ENCODE results near the gene PATJ.

The PATJ gene

GRCh38 chr1:62084310-62084890 lies 342.1 kb downstream of the PATJ start:
- Histone ChIP-seq H3K79me2 (ENCODE audit: insufficient read depth, low read length) (no peaks in the 10 kb centered on the region), H2AFZ (ENCODE audit: low read depth, low read length) (no peak overlapping the region), H4K20me1 (ENCODE audit: insufficient read depth, low read length) (no peaks in the 10 kb centered on the region), H3K27me3 (ENCODE audit: insufficient read depth, low read length, poor library complexity) (peaks cover 2% of the 10 kb centered on the region), H3K4me3 (ENCODE audit: low read depth in 1 of 2, low read length in 2 of 2) (no peak overlapping the region), H3K36me3 (ENCODE audit: insufficient read depth, low read length) (no peaks in the 10 kb centered on the region), H3K9me3 (ENCODE audit: insufficient read depth, low read length, severe bottlenecking) (no peaks in the 10 kb centered on the region), H3K27ac (ENCODE audit: low read length) (no peak overlapping the region), H3K4me2 (ENCODE audit: insufficient read depth, low read length) (no peak overlapping the region), H3K4me1 (ENCODE audit: insufficient read depth, low read length) (no peaks in the 10 kb centered on the region), H3K9ac (ENCODE audit: low read depth, low read length) (no peak overlapping the region)
- DNase-seq (no peak), ATAC-seq (ENCODE audit: insufficient read depth, low read depth) (no peak)
- TF ChIP-seq CTCF (IDR thresholded peaks at IDR 0.05; ENCODE audit: borderline replicate concordance, extremely low read depth, low read length, poor library complexity, severe bottlenecking): no peak
- no peak for TF ChIP-seq EZH2 (IDR thresholded peaks at IDR 0.05; ENCODE audit: borderline replicate concordance, low read depth, low read length, severe bottlenecking)

- H4K20me1 ChIP-seq (ENCODE audit: insufficient read depth, low read length): no peaks in the 10 kb centered on the region
- no peak for DNase-seq
- no peak for ATAC-seq (ENCODE audit: insufficient read depth, low read depth)
- no peak overlapping the region for H3K9ac ChIP-seq (ENCODE audit: low read depth, low read length)
- no peak overlapping the region for H3K4me3 ChIP-seq (ENCODE audit: low read depth in 1 of 2, low read length in 2 of 2)
- no peak overlapping the region for H3K27ac ChIP-seq (ENCODE audit: low read length)
- H3K9me3 ChIP-seq (ENCODE audit: insufficient read depth, low read length, severe bottlenecking): no peaks in the 10 kb centered on the region
- H3K79me2 ChIP-seq (ENCODE audit: insufficient read depth, low read length): no peaks in the 10 kb centered on the region
- no peak for TF ChIP-seq EZH2 (IDR thresholded peaks at IDR 0.05; ENCODE audit: borderline replicate concordance, low read depth, low read length, severe bottlenecking)
- no peak for TF ChIP-seq CTCF (IDR thresholded peaks at IDR 0.05; ENCODE audit: borderline replicate concordance, extremely low read depth, low read length, poor library complexity, severe bottlenecking)
- no peaks in the 10 kb centered on the region for H3K36me3 ChIP-seq (ENCODE audit: insufficient read depth, low read length)
- no peak overlapping the region for H2AFZ ChIP-seq (ENCODE audit: low read depth, low read length)
- H3K4me2 ChIP-seq (ENCODE audit: insufficient read depth, low read length): no peak overlapping the region
- H3K27me3 ChIP-seq (ENCODE audit: insufficient read depth, low read length, poor library complexity): no peaks in the 10 kb centered on the region
- no peaks in the 10 kb centered on the region for H3K4me1 ChIP-seq (ENCODE audit: insufficient read depth, low read length)
Observed at GRCh38 chr1:62088439-62088838, 346.2 kb downstream of the PATJ start.

GRCh38 chr1:62089570-62089969 lies 347.3 kb downstream of the PATJ start:
- Histone ChIP-seq H3K4me2 (ENCODE audit: insufficient read depth, low read length) (no peak overlapping the region), H3K36me3 (ENCODE audit: insufficient read depth, low read length) (no peaks in the 10 kb centered on the region), H3K27ac (ENCODE audit: low read length) (no peak overlapping the region), H2AFZ (ENCODE audit: low read depth, low read length) (no peak overlapping the region), H3K4me1 (ENCODE audit: insufficient read depth, low read length) (no peaks in the 10 kb centered on the region), H3K27me3 (ENCODE audit: insufficient read depth, low read length, poor library complexity) (no peaks in the 10 kb centered on the region), H3K9ac (ENCODE audit: low read depth, low read length) (no peak overlapping the region), H4K20me1 (ENCODE audit: insufficient read depth, low read length) (no peaks in the 10 kb centered on the region), H3K9me3 (ENCODE audit: insufficient read depth, low read length, severe bottlenecking) (no peaks in the 10 kb centered on the region), H3K4me3 (ENCODE audit: low read depth in 1 of 2, low read length in 2 of 2) (no peak overlapping the region), H3K79me2 (ENCODE audit: insufficient read depth, low read length) (no peaks in the 10 kb centered on the region)
- TF ChIP-seq CTCF (IDR thresholded peaks at IDR 0.05; ENCODE audit: borderline replicate concordance, extremely low read depth, low read length, poor library complexity, severe bottlenecking): no peak
- TF ChIP-seq EZH2 (IDR thresholded peaks at IDR 0.05; ENCODE audit: borderline replicate concordance, low read depth, low read length, severe bottlenecking): no peak
- no peak for ATAC-seq (ENCODE audit: insufficient read depth, low read depth)
- no peak for DNase-seq

GRCh38 chr1:62090016-62090415 lies 347.7 kb downstream of the PATJ start:
- H3K9me3 ChIP-seq (ENCODE audit: insufficient read depth, low read length, severe bottlenecking): no peaks in the 10 kb centered on the region
- H3K79me2 ChIP-seq (ENCODE audit: insufficient read depth, low read length): no peaks in the 10 kb centered on the region
- no peak overlapping the region for H3K9ac ChIP-seq (ENCODE audit: low read depth, low read length)
- TF ChIP-seq CTCF (IDR thresholded peaks at IDR 0.05; ENCODE audit: borderline replicate concordance, extremely low read depth, low read length, poor library complexity, severe bottlenecking): no peak
- TF ChIP-seq EZH2 (IDR thresholded peaks at IDR 0.05; ENCODE audit: borderline replicate concordance, low read depth, low read length, severe bottlenecking): no peak
- H2AFZ ChIP-seq (ENCODE audit: low read depth, low read length): no peak overlapping the region
- no peaks in the 10 kb centered on the region for H3K4me1 ChIP-seq (ENCODE audit: insufficient read depth, low read length)
- no peaks in the 10 kb centered on the region for H4K20me1 ChIP-seq (ENCODE audit: insufficient read depth, low read length)
- H3K4me3 ChIP-seq (ENCODE audit: low read depth in 1 of 2, low read length in 2 of 2): no peak overlapping the region
- H3K4me2 ChIP-seq (ENCODE audit: insufficient read depth, low read length): no peak overlapping the region
- DNase-seq (no peak), ATAC-seq (ENCODE audit: insufficient read depth, low read depth) (no peak)
- H3K27me3 ChIP-seq (ENCODE audit: insufficient read depth, low read length, poor library complexity): no peaks in the 10 kb centered on the region
- no peaks in the 10 kb centered on the region for H3K36me3 ChIP-seq (ENCODE audit: insufficient read depth, low read length)
- no peak overlapping the region for H3K27ac ChIP-seq (ENCODE audit: low read length)

All from DND-41 (cell line).